SU-DHL-6 (cell line): Measurements from ENCODE around the gene RNF167.

Experiments used
- CTCF ChIP-seq: fragments of 200-600 bp; sonication (generic); IDR thresholded peaks from one replicate; pipeline ENCODE4 v1.5.1; 2017; ENCODE audit warnings: antibody characterized with exemption, mild to moderate bottlenecking, low read length, moderate library complexity; ENCODE audit not compliant: insufficient read depth, poor library complexity, severe bottlenecking
- EZH2phosphoT487 ChIP-seq: fragments of 200-600 bp; sonication (generic), shearing (Covaris generic); conservative IDR thresholded peaks from 2 replicates; pipeline ENCODE4 v1.6.1; 2018; ENCODE audit warnings: mild to moderate bottlenecking, antibody characterized with exemption, low read length, moderate library complexity, mixed read lengths

- no peak for TF ChIP-seq CTCF
- TF ChIP-seq EZH2phosphoT487 = no peak
These were observed 28.5 kb downstream of the RNF167 start for GRCh38 chr17:4968486-4969046.
